ENCODE measurements around the gene DPEP3.
"Not testable (repeated sequence)": the region's sequence is repeated elsewhere in the genome, so short reads cannot be mapped to it uniquely, and the experiment has no call there.

DNA sequence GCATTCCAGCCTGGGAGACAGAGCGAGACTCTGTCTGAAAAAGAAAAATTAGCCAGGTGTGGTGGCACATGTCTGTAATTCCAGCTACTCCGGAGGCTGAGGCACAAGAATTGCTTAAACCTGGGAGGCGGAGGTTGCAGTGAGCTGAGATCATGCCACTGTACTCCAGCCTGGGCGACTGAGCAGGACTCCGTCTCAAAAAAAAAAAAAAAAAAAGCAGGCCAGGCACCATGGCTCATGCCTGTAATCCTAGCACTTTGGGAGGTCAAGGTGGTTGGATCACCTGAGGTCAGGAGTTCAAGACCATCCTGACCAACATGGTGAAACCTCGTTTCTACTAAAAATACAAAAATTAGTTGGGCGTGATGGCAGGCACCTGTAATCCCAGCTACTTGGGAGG is 8.0 kb downstream of the DPEP3 start:
- TF ChIP-seq, protein P1, sequence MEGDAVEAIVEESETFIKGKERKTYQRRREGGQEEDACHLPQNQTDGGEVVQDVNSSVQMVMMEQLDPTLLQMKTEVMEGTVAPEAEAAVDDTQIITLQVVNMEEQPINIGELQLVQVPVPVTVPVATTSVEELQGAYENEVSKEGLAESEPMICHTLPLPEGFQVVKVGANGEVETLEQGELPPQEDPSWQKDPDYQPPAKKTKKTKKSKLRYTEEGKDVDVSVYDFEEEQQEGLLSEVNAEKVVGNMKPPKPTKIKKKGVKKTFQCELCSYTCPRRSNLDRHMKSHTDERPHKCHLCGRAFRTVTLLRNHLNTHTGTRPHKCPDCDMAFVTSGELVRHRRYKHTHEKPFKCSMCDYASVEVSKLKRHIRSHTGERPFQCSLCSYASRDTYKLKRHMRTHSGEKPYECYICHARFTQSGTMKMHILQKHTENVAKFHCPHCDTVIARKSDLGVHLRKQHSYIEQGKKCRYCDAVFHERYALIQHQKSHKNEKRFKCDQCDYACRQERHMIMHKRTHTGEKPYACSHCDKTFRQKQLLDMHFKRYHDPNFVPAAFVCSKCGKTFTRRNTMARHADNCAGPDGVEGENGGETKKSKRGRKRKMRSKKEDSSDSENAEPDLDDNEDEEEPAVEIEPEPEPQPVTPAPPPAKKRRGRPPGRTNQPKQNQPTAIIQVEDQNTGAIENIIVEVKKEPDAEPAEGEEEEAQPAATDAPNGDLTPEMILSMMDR (IDR thresholded peaks at IDR 0.05): not testable (repeated sequence)
- TF ChIP-seq POLR2A (IDR thresholded peaks at IDR 0.05): not testable (repeated sequence)
